Stimulated activated CD8-positive, alpha-beta memory T cell treated with anti-CD3 and anti-CD28 coated beads, Interleukin-4, amount 100 ng/mL, for 24 hours (primary cell): ENCODE data around the gene GPR42.
"Not testable (repeated sequence)": the region's sequence is repeated elsewhere in the genome, so short reads cannot be mapped to it uniquely, and the experiment has no call there.

Source experiments
- DNase-seq: peaks from one replicate; pipeline ENCODE4 v3.0.0-alpha.2; 2020; ENCODE audit warnings: low read depth

GPR42 gene

DNA sequence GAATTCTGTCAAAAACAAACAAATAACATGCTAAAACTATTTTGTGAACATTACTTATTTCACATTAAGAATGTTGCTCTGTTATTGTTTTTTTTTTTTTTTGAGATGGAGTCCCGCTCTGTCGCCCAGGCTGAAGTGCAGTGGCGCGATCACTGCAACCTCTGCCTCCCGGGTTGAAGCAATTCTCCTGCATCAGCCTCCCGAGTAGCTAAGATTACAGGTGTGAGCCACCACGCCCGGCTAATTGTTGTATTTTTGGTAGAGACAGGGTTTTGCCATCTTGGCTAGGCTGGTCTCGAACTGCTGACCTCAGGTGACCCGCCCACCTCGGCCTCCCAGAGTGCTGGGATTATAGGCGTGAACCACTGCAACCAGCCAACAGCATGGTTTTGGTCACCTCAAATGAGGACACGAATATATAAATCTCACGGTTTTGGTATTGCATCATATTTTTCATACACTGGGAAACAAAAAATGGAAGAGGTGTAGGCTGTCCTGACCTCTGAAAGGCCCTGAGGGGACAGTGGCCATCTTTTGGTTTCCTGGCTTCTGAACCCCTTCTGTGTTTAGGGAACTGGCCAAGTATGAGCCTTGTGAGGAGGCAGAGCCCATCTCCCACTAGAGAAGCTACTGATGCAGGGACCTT is 25.5 kb downstream of the GPR42 start:
- no peak for DNase-seq

DNA sequence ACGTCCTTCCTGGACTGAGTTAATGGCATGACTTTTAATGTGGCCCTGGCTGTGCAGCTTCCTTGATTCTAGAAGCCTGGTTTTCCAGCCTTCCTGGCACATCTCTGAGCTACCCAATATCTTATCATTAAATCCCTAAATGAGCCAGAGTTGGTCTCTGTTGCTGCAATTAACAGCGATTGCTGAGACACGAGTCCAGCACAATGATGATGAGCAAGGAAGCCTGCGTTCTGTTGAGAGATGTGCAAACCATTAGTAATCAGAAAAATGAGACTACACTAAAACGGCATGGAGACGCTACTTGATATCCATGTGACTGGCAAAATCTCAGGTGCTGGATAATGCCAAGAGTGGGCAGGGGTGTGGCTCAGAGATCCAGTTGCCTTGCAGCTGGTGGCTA is 26.2 kb downstream of the GPR42 start:
- no peak for DNase-seq

DNA sequence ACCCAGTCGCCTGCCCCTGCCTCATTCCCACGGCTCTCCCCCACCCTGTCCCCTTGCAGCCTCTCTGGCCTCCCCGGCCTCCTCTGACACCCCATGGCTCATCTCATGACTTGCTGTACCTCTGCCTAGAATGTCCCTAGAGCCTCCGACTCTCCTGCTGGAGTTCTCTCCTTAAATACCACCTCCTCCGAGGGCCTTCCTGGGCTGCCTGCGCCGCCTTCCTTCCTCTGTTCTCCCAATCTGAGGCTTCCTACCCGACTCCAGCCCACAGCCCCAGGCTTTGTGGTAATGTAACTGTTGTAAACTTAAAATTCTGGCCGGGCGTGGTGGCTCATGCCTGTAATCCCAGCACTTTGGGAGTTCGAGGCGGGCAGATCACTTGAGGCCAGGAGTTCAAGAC is 27.7 kb downstream of the GPR42 start:
- DNase-seq: no peak

DNA sequence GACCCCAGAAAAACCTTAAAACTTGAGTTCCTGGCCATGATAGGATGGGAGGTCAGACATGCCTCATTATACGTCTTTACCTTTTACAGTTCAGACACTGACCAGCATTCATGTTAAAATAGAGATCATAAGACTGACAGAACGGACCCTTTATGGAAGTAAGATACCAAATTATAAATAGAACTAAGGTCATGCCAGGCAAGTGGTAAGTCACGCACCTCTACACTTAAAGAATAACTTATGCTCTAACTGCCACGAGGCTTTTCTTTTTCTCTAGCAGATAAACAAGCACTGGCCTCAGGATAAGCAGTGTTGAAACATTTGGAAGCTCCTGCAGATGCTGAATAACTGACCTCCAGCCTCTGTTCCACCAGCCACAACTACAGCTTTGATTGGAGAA is 28.4 kb downstream of the GPR42 start:
- DNase-seq: no peak

DNA sequence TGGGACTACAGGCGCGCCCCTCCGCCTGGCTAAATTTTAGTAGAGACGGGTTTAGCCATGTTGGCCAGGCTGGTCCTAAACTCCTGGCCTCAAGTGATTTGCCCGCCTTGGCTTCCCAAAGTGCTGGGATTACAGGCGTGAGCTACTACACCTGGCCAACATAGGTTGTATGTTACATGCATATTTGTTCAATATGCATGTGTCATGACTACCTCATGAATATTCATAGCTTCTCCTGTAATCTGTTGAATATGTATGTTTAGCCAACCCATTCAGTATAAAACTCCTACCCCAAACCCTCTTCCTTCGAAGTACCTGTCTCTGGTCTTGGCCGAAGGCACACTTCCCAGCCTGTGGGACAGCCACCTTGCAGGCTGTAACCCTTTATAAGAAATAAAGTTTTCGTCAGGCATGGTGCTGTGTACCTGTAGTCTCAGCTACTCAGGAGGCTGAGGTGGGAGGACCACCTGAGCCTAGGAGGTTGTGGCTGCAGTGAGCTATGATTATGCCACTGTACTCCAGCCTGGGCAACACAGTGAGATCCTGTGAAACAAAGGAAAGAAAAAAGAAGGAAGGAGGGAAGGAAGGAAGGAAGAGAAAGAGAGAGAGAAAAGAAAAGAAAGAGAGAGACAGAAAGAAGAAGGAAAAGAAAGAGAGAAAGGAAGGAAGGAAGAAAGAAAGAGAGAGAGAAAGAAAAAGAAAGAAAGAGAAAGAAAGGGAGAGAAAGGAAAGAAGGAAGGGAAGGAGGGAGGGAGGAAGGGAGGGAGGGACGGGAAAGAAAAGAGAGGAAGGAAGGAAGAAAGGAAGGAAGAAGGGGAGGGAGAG is 29.3 kb downstream of the GPR42 start:
- DNase-seq: no peak

DNA sequence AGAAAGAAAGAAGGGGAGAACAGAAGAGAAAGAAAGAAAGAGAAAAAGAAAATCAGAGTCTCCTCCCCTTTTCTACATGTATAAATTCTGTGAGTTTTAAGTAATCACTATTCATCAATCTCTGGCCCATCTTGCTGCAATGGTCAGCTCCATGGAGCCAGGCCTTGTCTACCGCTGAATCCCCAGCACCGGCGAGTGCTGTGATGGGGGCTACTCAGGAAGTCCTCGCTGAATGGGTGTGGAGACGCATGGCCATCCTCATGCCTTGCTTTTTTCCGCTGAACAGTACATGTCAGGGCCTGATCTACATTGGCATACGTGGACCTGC is 29.9 kb downstream of the GPR42 start:
- no peak for DNase-seq

DNA sequence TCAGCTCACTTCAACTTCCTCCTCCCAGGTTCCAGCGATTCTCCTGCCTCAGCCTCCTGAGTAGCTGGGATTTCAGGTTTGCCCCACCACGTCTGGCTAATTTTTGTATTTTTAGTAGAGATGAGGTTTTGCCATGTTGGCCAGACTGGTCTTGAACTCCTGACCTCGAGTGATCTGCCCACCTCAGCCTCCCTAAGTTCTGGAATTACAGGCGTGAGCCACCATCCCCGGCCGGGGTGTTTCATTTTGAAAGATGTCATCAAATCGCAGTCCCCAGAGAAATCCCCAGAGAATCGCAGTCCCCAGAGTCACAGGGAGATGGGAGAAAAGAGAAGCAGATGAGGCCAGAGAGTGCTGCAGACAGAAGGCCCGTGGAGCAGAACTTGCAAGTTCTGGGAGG is 30.5 kb downstream of the GPR42 start:
- not testable (repeated sequence) for DNase-seq

DNA sequence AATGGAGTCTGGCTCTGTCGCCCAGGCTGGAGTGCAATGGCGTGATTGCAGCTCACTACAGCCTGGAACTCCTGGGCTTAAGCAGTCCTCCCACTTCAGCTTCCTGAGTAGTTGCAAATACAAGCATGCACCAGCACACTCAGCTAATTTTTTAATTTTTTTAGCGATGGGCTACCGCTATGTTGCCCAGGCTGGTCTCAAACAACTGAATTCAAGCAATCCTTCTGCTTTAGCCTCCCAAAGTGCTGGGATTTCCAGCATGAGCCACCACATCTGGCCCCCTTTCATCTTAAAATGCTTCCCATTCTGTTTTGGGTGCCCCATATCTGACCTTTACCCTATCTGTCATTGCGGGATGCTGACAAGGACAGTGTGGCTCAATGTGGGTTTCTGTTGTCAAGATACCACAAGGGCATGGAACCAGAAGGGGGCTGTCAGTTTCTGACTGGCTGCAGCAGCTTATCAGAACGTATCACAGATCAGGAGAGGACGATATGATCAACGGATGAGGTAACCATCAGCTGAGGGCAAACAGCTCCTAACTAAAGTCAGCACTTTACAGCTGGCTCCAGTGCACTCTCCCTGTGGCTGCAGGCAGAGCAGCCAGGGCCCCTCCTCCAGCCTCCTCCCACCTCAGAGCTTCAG is 32.4 kb downstream of the GPR42 start:
- no peak for DNase-seq

DNA sequence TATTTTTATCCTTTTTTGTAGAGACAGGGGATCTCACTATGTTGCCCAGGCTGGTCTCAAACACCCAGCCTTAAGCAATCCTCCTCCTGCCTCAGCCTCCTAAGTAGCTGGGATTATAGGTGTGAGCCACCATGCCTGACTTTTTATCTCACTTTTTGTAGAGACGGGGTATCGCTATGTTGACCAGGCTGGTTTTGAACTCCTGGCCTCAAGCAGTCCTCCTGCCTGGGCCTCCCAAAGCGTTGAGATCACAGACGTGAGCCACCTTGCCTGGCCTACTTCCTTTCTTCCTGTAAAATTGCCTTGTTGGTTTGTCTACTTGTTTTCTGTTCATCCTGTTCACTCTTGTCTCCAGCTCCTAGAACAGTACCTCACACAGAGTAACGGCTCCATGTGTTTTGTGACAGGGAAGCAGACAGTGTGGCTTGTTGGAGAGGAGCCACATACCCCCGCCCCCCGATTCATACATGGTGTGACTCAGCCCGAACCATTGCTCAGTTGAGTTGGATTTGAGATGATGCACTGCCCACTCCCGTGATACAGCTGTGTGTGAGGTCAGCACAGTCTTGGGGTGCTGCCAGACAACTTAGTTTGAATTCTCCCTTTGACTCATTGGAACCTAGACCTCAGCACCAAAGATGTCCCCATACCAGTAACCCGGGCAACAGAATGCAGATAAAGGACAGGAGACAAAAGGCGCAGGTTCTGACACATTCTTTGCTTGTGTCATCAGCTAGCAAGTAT is 34.2 kb downstream of the GPR42 start:
- peak; percentile 10 for DNase-seq

DNA sequence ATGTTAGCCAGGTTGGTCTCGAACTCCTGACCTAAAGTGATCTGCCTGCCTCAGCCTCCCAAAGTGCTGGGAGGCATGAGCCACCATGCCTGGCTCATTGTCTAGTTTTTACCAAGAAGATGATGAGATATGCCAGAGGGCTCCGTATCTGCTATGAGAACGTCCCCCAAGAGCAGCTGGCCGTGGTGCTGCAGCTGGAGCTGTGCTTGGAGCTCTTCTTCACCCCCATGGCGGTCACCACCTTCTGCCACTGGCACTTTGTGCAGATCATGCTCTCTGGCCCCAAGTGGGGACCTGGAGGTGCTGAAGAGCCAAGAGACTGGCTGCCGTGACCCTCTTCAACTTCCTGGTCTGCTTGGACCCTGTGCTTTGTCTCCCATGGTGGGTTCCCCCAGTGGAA is 36.8 kb downstream of the GPR42 start:
- no peak for DNase-seq

DNA sequence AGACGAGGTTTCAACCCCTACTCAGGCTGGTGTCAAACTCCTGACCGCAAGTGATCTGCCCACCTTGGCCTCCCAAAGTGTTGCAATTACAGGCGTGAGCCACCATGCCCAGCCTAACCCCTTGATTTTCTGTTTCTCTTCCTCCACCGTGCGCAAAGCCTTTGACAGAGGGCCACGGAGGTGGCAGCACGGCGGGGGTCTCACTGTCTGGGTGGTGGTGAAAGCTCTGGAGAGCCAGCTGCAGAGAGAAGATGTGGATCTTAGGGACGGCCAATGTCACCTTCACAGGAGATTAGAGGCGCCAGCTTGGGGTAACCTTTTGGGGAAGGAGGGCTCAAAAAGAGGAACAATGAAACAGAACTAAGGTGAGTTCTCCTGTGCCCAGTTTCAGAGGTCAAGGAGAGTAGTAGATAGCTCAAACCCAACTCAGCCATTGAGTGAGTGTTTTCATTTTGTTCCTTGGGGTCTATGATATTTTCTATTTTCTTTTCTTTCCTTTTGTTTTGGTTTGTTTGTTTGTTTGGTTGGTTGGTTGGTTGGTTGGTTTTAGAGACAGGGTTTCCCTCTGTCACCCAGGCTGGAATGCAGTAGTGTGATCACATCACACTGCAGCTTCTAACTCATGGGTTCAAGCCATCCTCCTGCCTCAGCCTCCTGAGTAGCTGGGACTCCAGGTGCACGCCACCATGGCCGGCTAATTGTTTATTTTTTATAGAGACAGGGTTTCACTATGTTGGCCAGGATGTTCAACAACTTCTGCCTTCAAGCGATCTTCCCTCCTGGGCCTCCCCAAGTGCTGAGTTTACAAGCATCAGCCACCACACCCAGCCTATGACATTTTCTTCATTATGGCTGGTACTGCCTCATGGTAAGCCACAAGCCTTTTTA is 37.7 kb downstream of the GPR42 start:
- DNase-seq: no peak

DNA sequence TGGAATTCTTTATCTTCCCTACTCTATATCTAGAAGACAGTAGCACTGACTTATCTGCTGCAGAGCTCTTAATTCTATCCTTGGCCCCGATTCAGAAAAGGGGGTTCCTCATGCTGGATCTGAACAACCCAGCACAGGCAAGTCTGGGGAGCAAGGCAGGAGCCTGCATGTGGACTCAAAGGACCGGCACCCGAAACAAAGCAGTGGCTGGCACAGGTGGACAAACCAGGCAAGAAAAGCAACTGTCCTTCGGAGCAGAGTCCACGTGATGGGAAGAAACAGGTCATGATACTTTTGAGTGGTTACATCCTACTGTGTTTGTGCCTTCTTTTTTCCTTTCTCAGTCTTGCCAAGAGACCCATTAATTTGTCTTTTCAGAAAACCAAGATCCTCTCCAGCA is 38.3 kb downstream of the GPR42 start:
- no peak for DNase-seq

DNA sequence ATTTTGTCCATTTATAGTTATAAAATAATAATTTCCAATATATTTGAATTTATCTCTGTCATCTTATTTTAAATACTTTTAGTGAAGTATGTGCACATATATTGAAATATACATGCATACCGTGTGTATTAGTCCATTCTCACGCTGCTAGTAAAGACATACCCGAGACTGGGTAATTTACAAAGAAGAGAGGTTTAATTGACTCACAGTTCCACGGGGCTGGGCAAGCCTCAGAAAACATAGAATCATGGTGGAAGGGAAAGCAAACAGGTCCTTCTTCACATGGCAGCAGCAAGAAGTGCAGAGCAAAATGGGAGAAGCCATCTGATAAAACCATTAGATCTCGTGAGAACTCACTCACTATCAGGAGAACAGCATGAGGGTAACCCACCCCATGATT is 39.6 kb downstream of the GPR42 start:
- DNase-seq: no peak

DNA sequence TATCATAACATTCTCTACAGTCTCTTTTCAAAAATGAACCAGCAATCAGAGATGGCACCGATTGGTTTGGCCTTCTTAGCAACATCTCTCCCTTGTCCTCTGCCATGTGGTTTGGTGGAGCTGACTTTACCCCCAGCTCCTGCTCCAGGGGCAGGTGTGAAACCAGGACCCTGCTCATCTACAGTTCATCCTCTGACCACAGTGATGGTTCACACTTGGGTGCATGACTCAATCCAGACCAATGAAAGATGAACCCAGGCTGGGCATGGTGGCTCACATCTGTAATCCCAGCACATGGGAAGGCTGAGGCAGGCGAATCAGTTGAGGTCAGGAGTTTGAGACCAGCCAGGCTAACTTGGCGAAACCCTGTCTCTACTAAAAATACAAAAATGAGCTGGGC is 43.6 kb downstream of the GPR42 start:
- no peak for DNase-seq

DNA sequence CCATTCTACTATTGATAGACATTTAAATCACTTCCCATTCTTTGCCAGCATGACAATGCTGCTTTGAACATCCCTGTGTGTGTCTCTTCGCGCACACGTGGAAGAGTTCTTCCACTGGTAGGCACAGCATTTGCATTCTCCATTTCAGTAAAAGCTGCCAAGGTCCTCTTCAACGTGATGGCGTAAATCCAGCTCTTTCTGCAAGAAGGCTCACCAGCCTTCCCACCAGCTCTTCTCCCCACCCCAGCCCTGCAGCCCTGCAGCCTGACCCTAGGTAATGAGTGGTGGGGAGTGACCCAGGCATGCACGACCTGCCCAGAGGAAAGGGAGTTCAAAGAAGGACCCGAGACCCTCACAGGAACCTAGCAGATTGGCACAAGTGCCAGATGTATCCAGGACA is 45.5 kb downstream of the GPR42 start:
- DNase-seq: no peak

DNA sequence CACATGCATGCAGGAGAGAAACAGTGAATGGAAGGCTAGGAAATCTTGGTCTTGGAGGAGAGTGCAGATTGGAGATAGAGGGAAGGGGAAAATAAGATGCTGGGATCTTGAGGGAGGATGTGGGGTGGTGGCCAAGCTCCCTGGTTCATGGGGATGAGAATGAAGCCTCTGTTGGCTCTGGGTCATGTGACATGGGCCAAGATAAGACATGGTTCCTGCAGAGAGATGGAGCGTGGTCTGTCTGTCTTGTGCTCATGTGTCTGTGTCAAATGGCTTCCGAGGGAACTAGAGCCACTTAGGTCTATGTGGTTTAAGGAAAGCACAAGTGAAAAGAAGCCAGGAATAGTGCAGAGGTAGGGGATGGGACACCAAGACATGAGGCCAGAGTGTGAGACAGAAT is 46.4 kb downstream of the GPR42 start:
- DNase-seq: no peak

DNA sequence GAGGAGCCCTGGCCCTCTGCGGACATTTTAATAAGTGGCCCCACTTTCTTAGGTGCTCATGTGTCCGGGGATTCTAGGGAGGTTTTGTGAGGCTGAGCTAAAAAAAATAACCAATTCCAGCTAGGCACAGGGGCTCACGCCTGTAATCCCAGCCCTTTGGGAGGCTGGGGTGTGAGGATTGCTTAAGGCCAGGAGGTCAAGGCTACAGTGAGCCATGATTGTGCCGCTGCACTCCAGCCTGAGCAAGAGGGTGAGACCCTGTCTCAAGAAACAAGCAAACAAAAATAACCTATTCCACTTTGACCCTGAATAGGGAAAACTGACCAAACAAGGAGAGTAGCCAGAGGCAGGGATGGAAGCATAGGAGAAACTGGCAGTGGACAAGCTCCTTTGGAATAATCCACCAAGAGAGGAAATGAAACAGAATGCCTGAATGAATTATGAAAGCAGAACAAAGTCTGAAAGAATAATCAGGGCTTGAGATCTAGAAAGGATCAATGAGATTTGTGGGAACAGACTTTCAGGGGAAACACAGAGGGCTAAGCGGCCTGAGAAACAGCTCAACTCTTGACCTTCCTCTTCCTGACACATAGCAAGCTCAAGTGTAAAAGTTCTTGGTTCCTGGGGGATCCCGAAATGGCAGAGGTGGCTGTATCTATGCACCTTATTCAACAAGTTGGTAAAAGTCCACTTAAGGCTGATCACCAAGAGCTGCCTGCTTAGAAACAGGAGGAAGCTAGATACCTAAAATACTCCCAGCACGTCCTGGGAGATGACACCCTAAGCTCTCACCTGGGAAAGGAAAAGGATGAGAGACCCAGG is 47.1 kb downstream of the GPR42 start:
- no peak for DNase-seq

DNA sequence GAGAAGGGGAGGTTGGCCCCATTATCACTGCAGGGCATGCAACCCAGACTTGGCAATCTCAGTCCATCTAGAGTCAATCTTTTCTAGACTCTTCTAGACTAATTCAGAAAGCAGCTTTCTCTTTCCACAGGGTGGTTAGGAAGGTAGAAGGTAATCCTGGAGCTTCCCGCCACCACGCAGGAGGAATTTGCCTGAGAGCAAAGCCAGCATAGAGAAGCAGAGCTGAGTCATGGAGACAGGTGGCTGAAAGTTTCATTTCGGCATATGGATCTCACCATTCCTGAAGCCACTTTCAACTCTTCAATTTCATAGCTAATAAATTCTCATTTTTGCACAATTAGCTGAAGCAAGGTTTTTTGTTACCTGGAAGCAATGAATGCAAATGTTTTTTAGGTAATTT is 48.2 kb downstream of the GPR42 start:
- no peak for DNase-seq

DNA sequence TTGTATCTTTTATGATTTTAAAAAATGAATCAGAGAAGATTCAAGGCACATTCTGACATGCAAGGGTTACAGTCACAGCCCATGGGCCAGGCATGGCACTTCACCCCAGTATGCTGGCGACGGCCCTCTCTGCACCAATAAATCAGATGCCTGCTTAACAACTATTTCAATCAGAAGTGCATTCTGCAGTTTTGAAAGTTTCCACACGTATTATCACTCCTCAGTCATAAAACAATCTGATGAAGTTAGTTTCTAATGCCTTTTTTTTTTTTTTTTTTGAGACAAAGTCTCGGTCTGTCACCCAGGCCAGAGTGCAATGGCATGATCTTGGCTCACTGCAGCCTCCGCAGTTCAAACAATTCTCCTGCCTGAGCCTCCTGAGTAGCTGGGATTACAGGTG is 48.9 kb downstream of the GPR42 start:
- DNase-seq: no peak

DNA sequence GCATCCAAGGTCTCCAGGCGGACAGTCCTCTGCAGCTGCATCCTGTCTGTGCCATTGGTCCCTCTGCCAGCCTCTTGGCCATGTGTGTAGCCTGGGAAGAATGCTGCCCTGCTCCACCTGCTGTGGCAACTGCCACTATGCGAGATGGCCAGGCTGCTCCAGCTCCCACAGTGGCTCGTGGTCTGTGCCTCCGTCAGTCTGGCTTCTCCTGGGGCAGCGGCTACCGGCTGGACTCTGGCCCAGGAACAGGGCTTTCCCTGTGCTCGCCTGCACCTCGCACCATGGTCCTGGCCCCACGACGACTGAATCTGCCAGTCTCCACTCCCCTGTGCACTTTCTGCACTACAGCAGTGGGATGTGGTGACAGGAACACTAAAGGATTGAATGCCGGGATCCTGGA is 50.5 kb downstream of the GPR42 start:
- DNase-seq: no peak
